ENCODE data around the gene PITPNC1.

Gene PITPNC1

DNA sequence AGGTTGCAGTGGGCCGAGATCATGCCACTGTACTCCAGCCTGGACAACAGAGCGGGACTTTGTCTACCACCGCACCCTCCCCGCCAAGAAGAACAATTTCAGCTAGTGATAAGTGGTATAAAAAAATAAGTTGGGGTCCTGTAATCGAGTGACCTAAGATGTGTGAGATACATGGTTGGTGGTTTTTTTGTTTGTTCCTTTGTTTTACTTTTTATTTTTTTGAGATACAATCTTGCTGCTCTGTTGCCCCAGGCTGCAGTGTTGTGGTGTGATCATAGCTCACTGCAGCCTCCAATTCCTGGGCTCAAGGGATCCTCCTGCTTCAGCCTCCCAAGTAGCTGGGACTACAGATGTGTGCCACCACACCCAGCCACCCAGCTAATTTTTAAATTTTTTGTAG lies 58.7 kb downstream of the PITPNC1 start:
- DNase-seq, result no peak

- no peak for DNase-seq
Observed at GRCh38 chr17:67436233-67436632, 59.2 kb downstream of the PITPNC1 start.

GRCh38 chr17:67438667-67439066 lies 61.6 kb downstream of the PITPNC1 start:
- DNase-seq, result no peak

DNA sequence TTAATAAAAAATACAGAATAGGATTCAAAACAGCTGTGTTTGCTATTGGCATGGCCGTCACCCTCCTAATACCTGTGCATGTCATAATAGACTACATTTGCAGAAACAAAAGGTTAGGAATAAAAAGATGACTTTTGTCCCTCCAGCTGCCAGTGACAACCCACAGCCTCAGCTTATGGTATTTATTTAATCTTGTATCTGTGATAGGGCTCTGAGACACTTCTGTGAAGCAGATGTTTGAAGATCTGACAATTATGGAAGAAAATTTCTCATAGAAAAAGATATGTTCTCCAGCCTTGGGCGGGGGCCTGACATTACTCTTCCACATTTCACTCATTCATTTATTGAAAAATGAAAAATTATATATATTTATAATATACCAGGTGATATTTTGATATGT lies 62.2 kb downstream of the PITPNC1 start:
- no peak for DNase-seq

GRCh38 chr17:67440277-67441051 lies 63.4 kb downstream of the PITPNC1 start:
- no peak for DNase-seq

- DNase-seq, result peak; percentile 50
Observed at GRCh38 chr17:67441052-67441895, 64.2 kb downstream of the PITPNC1 start.

GRCh38 chr17:67441896-67442219 lies 64.8 kb downstream of the PITPNC1 start:
- no peak for DNase-seq

GRCh38 chr17:67442787-67443624 lies 65.9 kb downstream of the PITPNC1 start:
- DNase-seq, result no peak

DNA sequence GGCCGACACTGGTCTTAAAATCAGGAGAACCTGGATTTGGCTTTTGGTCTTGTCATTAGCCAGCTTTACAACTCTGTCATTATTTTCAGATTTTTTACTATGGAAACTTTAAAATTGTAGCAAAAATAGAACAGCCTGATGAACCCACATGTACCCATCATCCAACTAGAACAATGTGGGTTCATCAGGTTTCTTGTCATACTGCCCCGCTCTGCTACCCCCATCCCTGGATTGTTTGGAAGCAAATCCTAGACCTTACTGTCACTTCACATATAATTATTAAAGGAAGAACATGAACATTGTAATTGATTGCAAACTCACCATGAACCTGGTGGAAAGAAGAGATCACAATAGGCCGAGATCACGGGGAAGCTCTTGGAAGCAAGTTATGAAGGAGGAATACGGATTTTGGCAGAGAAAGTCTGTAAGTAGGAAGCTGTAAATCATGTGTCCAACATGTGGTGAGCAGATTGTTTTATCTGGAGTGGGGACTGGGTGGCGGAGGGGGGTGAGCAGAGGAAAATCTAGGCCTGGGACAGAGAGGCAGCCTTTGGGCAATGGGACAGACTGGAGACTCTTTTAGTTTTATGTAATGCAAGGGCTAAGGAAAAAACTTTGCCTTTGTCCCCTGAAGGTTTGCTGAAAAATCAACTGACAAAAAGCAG lies 67.0 kb downstream of the PITPNC1 start:
- no peak for DNase-seq

- DNase-seq, result no peak
Observed at GRCh38 chr17:67448449-67448848, 71.4 kb downstream of the PITPNC1 start.

GRCh38 chr17:67449065-67449464 lies 72.0 kb downstream of the PITPNC1 start:
- no peak for DNase-seq

DNA sequence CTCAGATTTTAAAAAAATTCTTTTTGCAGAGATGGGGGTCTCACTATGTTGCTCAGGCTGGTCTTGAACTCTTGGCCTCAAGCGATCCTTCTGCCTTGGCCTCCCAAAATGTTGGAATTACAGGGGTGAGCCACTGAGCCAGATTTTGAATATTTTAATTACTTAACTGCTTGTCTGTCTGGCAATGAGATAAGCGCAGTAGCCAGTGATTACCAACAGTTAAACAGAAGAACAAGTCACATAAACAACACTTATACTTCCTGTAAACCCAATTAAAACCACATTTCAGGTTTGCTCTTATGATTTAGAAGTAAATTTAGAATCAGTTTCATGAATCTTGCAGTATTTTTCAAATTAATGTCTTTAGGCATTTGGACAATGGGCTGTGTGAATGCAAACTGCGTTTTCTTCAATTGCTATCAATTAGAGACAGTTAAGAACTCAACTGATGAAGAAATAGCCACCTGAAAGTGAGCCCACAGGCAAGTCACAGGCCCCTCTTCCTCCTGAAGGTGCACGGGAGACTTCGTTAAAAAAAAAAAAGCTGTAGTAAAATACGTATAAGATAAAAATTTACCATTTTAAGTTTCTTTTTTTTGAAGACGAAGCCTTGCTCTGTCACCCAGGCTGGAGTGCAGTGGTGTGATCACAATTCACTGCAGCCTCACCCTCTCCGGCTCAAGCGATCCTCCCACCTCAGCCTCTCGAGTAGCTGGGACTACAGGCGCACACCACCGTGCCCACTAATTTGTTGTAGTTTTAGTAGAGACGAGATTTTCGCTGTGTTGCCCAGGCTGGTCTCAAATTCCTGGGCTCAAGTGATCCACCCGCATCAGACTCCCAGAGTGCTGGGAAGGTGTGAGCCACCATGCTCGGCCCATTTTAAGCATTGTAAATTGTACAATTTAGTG lies 73.0 kb downstream of the PITPNC1 start:
- DNase-seq, result no peak

- DNase-seq, result no peak
Observed at GRCh38 chr17:67452681-67453554, 75.8 kb downstream of the PITPNC1 start.

DNA sequence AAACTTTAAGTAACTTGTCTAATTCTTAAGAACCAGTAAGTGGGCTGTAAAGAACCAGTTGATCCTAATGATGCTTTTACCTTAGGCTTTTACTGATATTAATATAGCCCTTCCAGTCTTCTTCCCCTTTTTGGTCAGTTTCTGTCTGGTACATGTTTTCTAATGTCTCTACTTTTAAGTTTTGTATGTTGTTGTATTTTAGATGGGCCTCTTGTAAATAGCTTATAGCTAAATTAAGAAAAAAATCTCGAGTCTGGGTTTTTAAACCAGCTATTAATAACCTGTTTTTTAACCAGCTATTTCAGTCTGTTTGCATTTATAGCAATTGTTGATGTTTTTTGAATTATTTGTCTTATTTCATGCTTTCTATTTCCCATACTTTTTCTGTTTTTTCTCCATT lies 79.0 kb downstream of the PITPNC1 start:
- DNase-seq, result no peak

- no peak for DNase-seq
Observed at GRCh38 chr17:67456889-67457288, 79.8 kb downstream of the PITPNC1 start.

GRCh38 chr17:67458203-67458602 lies 81.1 kb downstream of the PITPNC1 start:
- DNase-seq, result no peak

DNA sequence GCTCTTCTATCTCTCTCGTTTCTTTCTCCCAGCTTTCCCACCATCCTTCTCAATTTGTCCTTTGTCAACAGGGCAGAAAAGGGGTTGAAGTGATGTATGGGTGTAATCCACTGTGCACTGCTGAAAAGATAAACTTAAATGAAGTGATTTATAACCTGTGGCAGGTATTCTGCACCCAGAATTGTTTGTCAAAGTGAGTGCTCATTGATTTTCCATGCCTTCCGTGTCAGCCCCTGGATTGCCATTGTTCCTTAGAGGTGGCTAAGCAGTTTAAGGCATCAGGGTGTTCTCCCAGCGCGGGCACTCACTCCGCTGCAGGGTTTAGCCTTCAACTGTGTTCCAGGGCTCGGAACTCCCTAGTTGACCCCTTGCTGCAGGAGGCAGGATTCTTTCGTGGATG lies 82.9 kb downstream of the PITPNC1 start:
- DNase-seq, result no peak

DNA sequence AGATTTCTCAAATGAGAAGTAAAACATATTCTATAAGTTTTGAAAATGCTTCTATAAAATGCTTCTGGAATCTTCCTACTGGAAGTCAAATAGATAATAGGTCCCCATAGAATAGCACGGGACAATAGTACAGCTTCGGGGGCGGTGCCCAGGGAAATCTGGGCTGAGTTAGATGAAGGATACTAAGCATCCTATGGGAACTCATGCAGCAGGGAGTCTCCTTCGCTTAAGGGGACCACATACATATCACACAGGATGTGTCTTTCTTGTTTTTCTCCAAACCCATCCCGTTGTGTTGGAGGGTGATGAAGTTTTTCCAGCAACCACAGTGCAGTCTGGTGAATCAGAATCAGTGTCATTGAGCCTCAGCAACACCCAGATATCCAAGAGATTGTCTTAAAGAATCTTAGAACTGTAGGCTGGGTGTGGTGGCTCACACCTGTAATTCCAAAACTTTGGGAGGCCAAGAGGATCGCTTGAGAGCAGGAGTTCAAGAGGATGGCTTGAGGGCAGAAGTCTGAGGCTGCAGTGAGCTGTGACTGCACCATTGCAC lies 84.2 kb downstream of the PITPNC1 start:
- DNase-seq, result no peak

DNA sequence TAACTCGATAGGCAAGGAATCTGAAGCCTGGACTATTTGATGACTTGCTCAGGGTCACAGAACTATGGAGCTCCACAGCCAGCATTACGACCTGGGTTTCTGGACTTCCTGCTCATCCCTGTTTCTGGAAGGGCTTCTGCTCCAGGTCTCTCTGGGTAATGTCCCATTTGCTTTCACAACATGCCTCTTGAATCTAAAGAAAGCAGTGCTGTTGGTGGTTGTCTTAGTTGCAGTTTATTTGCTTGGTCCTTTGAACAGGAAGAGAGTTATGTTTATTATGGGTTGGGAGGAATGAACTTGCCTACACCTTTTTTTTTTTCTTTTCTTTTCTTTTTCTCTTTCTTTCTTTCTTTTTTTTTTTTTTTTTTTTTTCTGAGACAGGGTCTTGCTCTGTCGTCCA lies 84.8 kb downstream of the PITPNC1 start:
- no peak for DNase-seq

GRCh38 chr17:67466251-67466796 lies 89.2 kb downstream of the PITPNC1 start:
- no peak for DNase-seq

All from effector CD8-positive, alpha-beta T cell (primary cell).